ENCODE data around the gene TXNDC11. TPM values are rescaled to one million over a fixed set of nuclear protein-coding genes. Genes with fewer than 3 reads are reported as not detected.

Gene TXNDC11
- total RNA-seq, 4 donors from 2014 or later: 69.3 to 89.4 (median 76.9) TPM

DNA sequence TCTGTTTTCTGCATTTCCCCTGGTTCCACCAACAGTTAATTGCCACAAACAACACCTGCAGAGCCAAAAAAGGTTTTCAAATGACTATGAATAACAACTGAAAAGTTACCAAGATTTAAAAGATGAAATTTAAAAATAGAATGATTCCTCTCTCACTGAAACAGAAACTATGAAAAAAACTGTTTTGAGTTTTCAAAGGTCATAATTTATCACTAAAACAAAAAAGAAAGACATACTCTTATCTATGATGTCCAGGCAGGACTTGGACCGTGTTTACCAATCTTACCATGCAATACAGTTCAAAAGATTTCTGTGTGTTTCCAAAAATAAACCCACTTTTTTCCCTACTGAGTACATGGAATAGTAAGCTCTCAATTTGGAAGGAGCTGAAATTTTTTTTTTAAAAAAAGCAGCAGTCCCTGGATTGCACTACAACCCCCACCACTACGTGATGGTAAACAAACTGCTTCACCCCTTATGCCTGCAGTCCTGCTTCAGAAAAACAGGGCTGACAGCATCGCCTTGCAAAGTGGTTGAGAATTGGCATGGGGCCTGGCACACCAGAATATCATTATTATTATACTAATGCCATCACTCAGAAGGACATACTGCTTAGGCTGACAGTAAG is 8.5 kb downstream of the TXNDC11 start:
- Histone ChIP-seq H3K9me3 (no peaks in the 10 kb centered on the region), H3K27me3 (no peaks in the 10 kb centered on the region), H3K27ac (no peak overlapping the region), H3K4me3 (no peak overlapping the region), H3K4me1 (peaks cover 0 to 31% (median 0%) of the 10 kb centered on the region in 4 donors), H3K36me3 (peaks cover 0 to 73% (median 0%) of the 10 kb centered on the region in 3 donors)
- no peak for DNase-seq
- TF ChIP-seq, protein P1, sequence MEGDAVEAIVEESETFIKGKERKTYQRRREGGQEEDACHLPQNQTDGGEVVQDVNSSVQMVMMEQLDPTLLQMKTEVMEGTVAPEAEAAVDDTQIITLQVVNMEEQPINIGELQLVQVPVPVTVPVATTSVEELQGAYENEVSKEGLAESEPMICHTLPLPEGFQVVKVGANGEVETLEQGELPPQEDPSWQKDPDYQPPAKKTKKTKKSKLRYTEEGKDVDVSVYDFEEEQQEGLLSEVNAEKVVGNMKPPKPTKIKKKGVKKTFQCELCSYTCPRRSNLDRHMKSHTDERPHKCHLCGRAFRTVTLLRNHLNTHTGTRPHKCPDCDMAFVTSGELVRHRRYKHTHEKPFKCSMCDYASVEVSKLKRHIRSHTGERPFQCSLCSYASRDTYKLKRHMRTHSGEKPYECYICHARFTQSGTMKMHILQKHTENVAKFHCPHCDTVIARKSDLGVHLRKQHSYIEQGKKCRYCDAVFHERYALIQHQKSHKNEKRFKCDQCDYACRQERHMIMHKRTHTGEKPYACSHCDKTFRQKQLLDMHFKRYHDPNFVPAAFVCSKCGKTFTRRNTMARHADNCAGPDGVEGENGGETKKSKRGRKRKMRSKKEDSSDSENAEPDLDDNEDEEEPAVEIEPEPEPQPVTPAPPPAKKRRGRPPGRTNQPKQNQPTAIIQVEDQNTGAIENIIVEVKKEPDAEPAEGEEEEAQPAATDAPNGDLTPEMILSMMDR (IDR thresholded peaks at IDR 0.05): no peak
- TF ChIP-seq POLR2A (IDR thresholded peaks at IDR 0.05): no peak

DNA sequence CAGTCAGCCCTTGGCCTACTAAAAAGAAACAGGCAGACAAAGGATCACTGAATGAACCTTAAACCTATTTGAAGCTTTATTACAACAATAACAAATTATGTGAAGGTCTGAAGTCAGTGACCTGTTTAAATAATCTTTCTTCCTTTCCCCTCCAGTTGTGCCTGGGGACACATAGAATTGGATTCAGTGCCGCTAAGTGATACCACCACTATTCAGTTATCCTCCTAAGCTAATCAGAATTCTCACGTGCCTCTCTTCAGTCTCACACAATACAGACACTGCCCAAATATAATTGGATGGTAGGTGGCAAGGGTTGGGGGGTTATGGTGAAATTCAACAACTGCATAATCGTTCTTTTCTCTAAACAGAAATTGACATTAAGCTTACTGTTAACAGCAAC is 11.4 kb downstream of the TXNDC11 start:
- H3K27me3 ChIP-seq: no peaks in the 10 kb centered on the region
- DNase-seq: no peak
- no peak for TF ChIP-seq POLR2A (IDR thresholded peaks at IDR 0.05)
- no peak overlapping the region for H3K4me3 ChIP-seq
- peaks cover 0 to 69% (median 0%) of the 10 kb centered on the region in 3 donors for H3K36me3 ChIP-seq
- H3K9me3 ChIP-seq: no peaks in the 10 kb centered on the region
- peak overlapping the region in 1 of 4 donors; percentile 2 for H3K27ac ChIP-seq
- H3K4me1 ChIP-seq: peaks cover 0 to 26% (median 0%) of the 10 kb centered on the region in 4 donors

DNA sequence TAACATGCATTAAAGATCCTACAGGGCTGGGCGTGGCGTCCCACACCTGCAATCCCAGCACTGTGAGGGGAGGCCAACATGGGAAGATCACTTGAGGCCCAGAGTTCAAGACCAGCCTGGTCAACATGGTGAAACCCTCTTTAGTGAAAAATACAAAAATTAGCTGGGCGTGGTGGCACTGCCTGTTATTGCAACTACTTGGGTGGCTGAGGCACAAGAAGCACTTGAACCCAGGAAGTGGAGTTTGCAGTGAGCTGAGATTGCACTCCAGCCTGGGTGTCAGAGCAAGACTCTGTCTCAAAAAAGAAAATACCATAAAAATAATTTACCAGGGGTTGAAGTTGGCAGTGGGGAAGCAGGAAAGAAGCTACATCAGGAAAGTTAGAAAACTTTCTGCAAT is 12.9 kb downstream of the TXNDC11 start:
- Histone ChIP-seq H3K4me3 (no peak overlapping the region), H3K27ac (no peak overlapping the region), H3K9me3 (no peaks in the 10 kb centered on the region), H3K27me3 (no peaks in the 10 kb centered on the region), H3K4me1 (peaks cover 0 to 16% (median 0%) of the 10 kb centered on the region in 4 donors), H3K36me3 (peaks cover 0 to 66% (median 0%) of the 10 kb centered on the region in 3 donors)
- DNase-seq: no peak
- TF ChIP-seq, protein P1 (IDR thresholded peaks at IDR 0.05): no peak
- no peak for TF ChIP-seq POLR2A (IDR thresholded peaks at IDR 0.05)

DNA sequence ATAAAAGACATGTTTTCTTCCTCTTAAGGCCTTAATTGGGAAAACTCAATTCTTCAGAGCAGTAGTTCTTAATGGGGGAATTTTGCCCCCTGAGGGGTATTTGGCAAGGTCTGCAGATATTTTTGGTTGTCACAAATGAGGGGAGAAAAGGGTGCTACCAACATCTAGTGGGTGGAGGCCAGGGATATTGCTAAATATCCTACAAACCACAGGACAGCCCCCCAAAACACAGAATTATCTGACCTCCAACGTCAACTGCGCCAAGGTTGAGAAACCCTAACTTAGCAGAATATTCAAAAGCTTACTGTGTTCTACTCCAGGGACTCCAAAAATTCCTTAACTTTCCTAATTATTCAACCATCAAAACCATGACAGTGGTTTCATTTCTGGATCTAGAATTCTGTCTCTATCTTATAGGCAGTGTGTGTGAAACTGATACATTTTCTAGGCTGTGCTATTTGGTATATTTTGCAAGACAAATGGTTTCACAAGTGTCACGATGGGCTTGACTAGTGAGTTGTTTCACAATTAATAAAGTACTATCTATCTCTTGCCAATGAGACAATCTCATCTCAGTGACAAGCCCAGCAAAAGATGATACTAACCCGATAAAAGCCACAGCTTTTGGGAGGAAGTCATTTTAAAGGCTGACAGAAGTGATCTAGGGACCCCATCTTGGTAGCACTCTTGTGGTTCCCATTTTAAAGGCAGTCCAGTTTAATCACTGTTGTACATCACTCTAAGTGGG is 14.7 kb downstream of the TXNDC11 start:
- no peaks in the 10 kb centered on the region for H3K9me3 ChIP-seq
- peaks cover 0 to 71% (median 0%) of the 10 kb centered on the region in 3 donors for H3K36me3 ChIP-seq
- no peak overlapping the region for H3K4me3 ChIP-seq
- TF ChIP-seq, protein P1 (IDR thresholded peaks at IDR 0.05): no peak
- no peak for TF ChIP-seq POLR2A (IDR thresholded peaks at IDR 0.05)
- no peak overlapping the region for H3K27ac ChIP-seq
- H3K27me3 ChIP-seq: no peaks in the 10 kb centered on the region
- DNase-seq: no peak
- H3K4me1 ChIP-seq: peaks cover 0 to 7% (median 0%) of the 10 kb centered on the region in 4 donors

DNA sequence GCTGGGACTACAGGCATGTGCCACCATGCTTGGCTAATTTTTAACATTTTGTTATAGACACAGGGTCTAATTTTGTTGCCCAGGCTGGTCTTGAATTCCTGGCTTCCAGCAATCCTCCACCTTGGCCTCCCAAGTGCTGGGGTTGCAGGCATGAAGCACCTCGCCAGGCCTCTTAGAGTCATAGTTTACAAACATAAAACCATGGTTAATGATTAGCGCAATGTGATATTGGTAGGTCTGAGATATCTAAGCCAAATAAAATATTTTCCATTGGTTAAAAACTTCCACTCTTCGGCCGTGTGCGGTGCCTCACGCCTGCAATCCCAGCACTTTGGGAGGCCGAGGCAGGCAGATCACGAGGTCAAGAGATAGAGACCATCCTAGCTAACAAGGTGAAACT is 16.6 kb downstream of the TXNDC11 start:
- H3K36me3 ChIP-seq: peaks cover 0 to 68% (median 0%) of the 10 kb centered on the region in 3 donors
- DNase-seq: no peak
- no peaks in the 10 kb centered on the region for H3K9me3 ChIP-seq
- H3K4me1 ChIP-seq: peaks cover 0 to 7% (median 0%) of the 10 kb centered on the region in 4 donors
- peak overlapping the region in 2 of 4 donors; percentile 13 to 36 for H3K27ac ChIP-seq
- TF ChIP-seq POLR2A (IDR thresholded peaks at IDR 0.05): no peak
- TF ChIP-seq, protein P1 (IDR thresholded peaks at IDR 0.05): no peak
- H3K27me3 ChIP-seq: no peaks in the 10 kb centered on the region
- no peak overlapping the region for H3K4me3 ChIP-seq

DNA sequence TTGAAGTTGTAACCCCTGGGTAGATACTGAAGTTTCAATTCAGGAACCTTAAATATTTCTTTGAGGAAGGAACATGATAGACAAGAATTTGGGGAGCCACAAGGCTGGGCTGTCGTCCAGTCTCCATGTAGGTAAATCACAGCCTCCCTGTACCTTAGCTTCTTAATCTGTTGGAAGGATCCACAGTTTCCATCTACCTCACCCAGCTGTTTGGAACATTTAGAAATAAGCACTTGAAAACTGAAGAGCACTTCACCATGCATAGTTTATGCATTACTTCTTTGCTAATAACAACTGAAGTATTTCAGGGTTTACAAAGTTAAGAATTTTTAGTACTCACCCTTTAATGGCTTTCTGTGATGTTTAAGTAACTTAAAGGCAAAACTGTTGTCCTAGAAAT is 17.2 kb downstream of the TXNDC11 start:
- Histone ChIP-seq H3K27ac (peak overlapping the region in 1 of 4 donors; percentile 13), H3K27me3 (no peaks in the 10 kb centered on the region), H3K4me3 (no peak overlapping the region), H3K9me3 (no peaks in the 10 kb centered on the region), H3K36me3 (peaks cover 0 to 68% (median 0%) of the 10 kb centered on the region in 3 donors), H3K4me1 (peaks cover 0 to 7% (median 0%) of the 10 kb centered on the region in 4 donors)
- no peak for DNase-seq
- TF ChIP-seq, protein P1 (IDR thresholded peaks at IDR 0.05): no peak
- TF ChIP-seq POLR2A (IDR thresholded peaks at IDR 0.05): no peak
